Measurements from ENCODE around the gene APOM. TPM values are rescaled to one million over a fixed set of nuclear protein-coding genes. Genes with fewer than 3 reads are reported as not detected.

The APOM gene
- total RNA-seq, 2 experiments from 2014 or later = 5.1 to 5.7 TPM

- DNase-seq = no peak
- Mint-ChIP-seq H3K9me3 (no peaks in the 10 kb centered on the region), H3K27ac (no peak overlapping the region), H3K4me1 (peaks cover 14% of the 10 kb centered on the region), H3K27me3 (no peaks in the 10 kb centered on the region), H3K4me3 (no peak overlapping the region), H3K36me3 (peaks cover 7% of the 10 kb centered on the region)
These were observed 21.2 kb downstream of the APOM start for GRCh38 chr6:31676904-31677303.

GRCh38 chr6:31677955-31678354 lies 22.3 kb downstream of the APOM start:
- H3K4me3 Mint-ChIP-seq = no peak overlapping the region
- H3K27me3 Mint-ChIP-seq = no peaks in the 10 kb centered on the region
- no peak for DNase-seq
- peaks cover 2% of the 10 kb centered on the region for H3K36me3 Mint-ChIP-seq
- no peaks in the 10 kb centered on the region for H3K9me3 Mint-ChIP-seq
- H3K27ac Mint-ChIP-seq = no peak overlapping the region
- peaks cover 14% of the 10 kb centered on the region for H3K4me1 Mint-ChIP-seq

GRCh38 chr6:31680226-31681134 lies 24.8 kb downstream of the APOM start, which contains the start of gene LY6G5C:
Gene LY6G5C (minus strand): TSS chr6:31681067. CDS start chr6:31680373, 694 bp downstream.
- peak within 1 kb of the TSS; percentile 8 for H3K27ac Mint-ChIP-seq
- H3K9me3 Mint-ChIP-seq = no peaks in the 10 kb centered on the region
- peak; percentile 61 for DNase-seq
- no peaks in the 10 kb centered on the region for H3K27me3 Mint-ChIP-seq
- H3K4me3 Mint-ChIP-seq = peak within 1 kb of the TSS; percentile 65
- peaks cover 14% of the 10 kb centered on the region for H3K4me1 Mint-ChIP-seq
- peaks cover 2% of the 10 kb centered on the region for H3K36me3 Mint-ChIP-seq

- Mint-ChIP-seq H3K4me3 (peak overlapping the region; percentile 65), H3K9me3 (no peaks in the 10 kb centered on the region), H3K4me1 (peaks cover 14% of the 10 kb centered on the region), H3K36me3 (peaks cover 6% of the 10 kb centered on the region), H3K27me3 (no peaks in the 10 kb centered on the region), H3K27ac (peak overlapping the region; percentile 8)
- DNase-seq = peak; percentile 64
These were observed 25.5 kb downstream of the APOM start for GRCh38 chr6:31681135-31681671.

- no peak for DNase-seq
- Mint-ChIP-seq H3K27ac (no peak overlapping the region), H3K9me3 (no peaks in the 10 kb centered on the region), H3K36me3 (peaks cover 6% of the 10 kb centered on the region), H3K27me3 (no peaks in the 10 kb centered on the region), H3K4me3 (no peak overlapping the region), H3K4me1 (peaks cover 14% of the 10 kb centered on the region)
These were observed 27.9 kb downstream of the APOM start for GRCh38 chr6:31683591-31683990.

GRCh38 chr6:31686483-31686882 lies 30.8 kb downstream of the APOM start:
- peaks cover 5% of the 10 kb centered on the region for H3K36me3 Mint-ChIP-seq
- no peak for DNase-seq
- peaks cover 6% of the 10 kb centered on the region for H3K4me1 Mint-ChIP-seq
- H3K27ac Mint-ChIP-seq = no peak overlapping the region
- no peak overlapping the region for H3K4me3 Mint-ChIP-seq
- no peaks in the 10 kb centered on the region for H3K9me3 Mint-ChIP-seq
- H3K27me3 Mint-ChIP-seq = no peaks in the 10 kb centered on the region

- Mint-ChIP-seq H3K27me3 (no peaks in the 10 kb centered on the region), H3K36me3 (peaks cover 4% of the 10 kb centered on the region), H3K9me3 (no peaks in the 10 kb centered on the region), H3K27ac (no peak overlapping the region), H3K4me1 (peaks cover 2% of the 10 kb centered on the region), H3K4me3 (no peak overlapping the region)
- DNase-seq = no peak
These were observed 31.6 kb downstream of the APOM start for GRCh38 chr6:31687321-31687720.

GRCh38 chr6:31687860-31688693 lies 32.4 kb downstream of the APOM start:
- peaks cover 2% of the 10 kb centered on the region for H3K4me1 Mint-ChIP-seq
- no peak overlapping the region for H3K4me3 Mint-ChIP-seq
- no peak for DNase-seq
- H3K27me3 Mint-ChIP-seq = no peaks in the 10 kb centered on the region
- peaks cover 8% of the 10 kb centered on the region for H3K36me3 Mint-ChIP-seq
- no peak overlapping the region for H3K27ac Mint-ChIP-seq
- H3K9me3 Mint-ChIP-seq = no peaks in the 10 kb centered on the region

GRCh38 chr6:31689249-31690110 lies 33.8 kb downstream of the APOM start:
- Mint-ChIP-seq H3K4me3 (no peak overlapping the region), H3K4me1 (peaks cover 2% of the 10 kb centered on the region), H3K27me3 (no peaks in the 10 kb centered on the region), H3K36me3 (peaks cover 11% of the 10 kb centered on the region), H3K9me3 (no peaks in the 10 kb centered on the region), H3K27ac (peak overlapping the region; percentile 16)
- DNase-seq = no peak

GRCh38 chr6:31690231-31691077 lies 34.8 kb downstream of the APOM start:
- peak overlapping the region; percentile 40 for H3K27ac Mint-ChIP-seq
- peaks cover 2% of the 10 kb centered on the region for H3K4me1 Mint-ChIP-seq
- no peaks in the 10 kb centered on the region for H3K27me3 Mint-ChIP-seq
- H3K9me3 Mint-ChIP-seq = no peaks in the 10 kb centered on the region
- no peak overlapping the region for H3K4me3 Mint-ChIP-seq
- DNase-seq = no peak
- peaks cover 11% of the 10 kb centered on the region for H3K36me3 Mint-ChIP-seq

GRCh38 chr6:31691078-31691463 lies 35.4 kb downstream of the APOM start:
- no peak overlapping the region for H3K27ac Mint-ChIP-seq
- no peak for DNase-seq
- no peak overlapping the region for H3K4me3 Mint-ChIP-seq
- peaks cover 7% of the 10 kb centered on the region for H3K36me3 Mint-ChIP-seq
- no peaks in the 10 kb centered on the region for H3K27me3 Mint-ChIP-seq
- H3K9me3 Mint-ChIP-seq = no peaks in the 10 kb centered on the region
- H3K4me1 Mint-ChIP-seq = peaks cover 2% of the 10 kb centered on the region

- Mint-ChIP-seq H3K4me1 (peaks cover 2% of the 10 kb centered on the region), H3K9me3 (no peaks in the 10 kb centered on the region), H3K4me3 (no peak overlapping the region), H3K27ac (no peak overlapping the region), H3K27me3 (no peaks in the 10 kb centered on the region), H3K36me3 (peaks cover 7% of the 10 kb centered on the region)
- DNase-seq = no peak
These were observed 35.9 kb downstream of the APOM start for GRCh38 chr6:31691564-31692108.

GRCh38 chr6:31692353-31692752 lies 36.7 kb downstream of the APOM start:
- Mint-ChIP-seq H3K4me3 (no peak overlapping the region), H3K27ac (no peak overlapping the region), H3K9me3 (no peaks in the 10 kb centered on the region), H3K4me1 (peaks cover 2% of the 10 kb centered on the region), H3K27me3 (no peaks in the 10 kb centered on the region), H3K36me3 (peaks cover 7% of the 10 kb centered on the region)
- no peak for DNase-seq

All from activated naive CD8-positive, alpha-beta T cell treated with anti-CD3 and anti-CD28 coated beads for 36 hours (primary cell).